Activated T-helper 17 cell treated with anti-CD3 and anti-CD28 coated beads, Interleukin-2, amount 50 U/mL, for 72 hours (primary cell): Measurements from ENCODE around the gene SMAD7. TPM values are rescaled to one million over a fixed set of nuclear protein-coding genes. Genes with fewer than 3 reads are reported as not detected.

Experiments used
- ATAC-seq: fragments of 150-1000 bp; cut with Tn5 transposase; replicated peaks from 2 replicates; pipeline ENCODE4 v1.10.0; 2021; ENCODE audit warnings: mild to moderate bottlenecking, moderate library complexity
- H3K27ac Mint-ChIP-seq: one replicate; pipeline ENCODE4 v1.8.0; 2022; ENCODE audit warnings: mixed read lengths
- H3K27me3 Mint-ChIP-seq: one replicate; pipeline ENCODE4 v1.8.0; 2022; ENCODE audit warnings: mixed read lengths
- H3K36me3 Mint-ChIP-seq: one replicate; pipeline ENCODE4 v1.8.0; 2022; ENCODE audit warnings: low read depth, mild to moderate bottlenecking, mixed read lengths
- H3K4me1 Mint-ChIP-seq: one replicate; pipeline ENCODE4 v1.8.0; 2022; ENCODE audit warnings: mixed read lengths
- H3K4me3 Mint-ChIP-seq: one replicate; pipeline ENCODE4 v1.8.0; 2022; ENCODE audit warnings: mild to moderate bottlenecking, mixed read lengths
- H3K9me3 Mint-ChIP-seq: one replicate; pipeline ENCODE4 v1.8.0; 2022; ENCODE audit warnings: mixed read lengths
- total RNA-seq, 2 donors: library from RNA; stranded (reverse); gene quantifications; one replicate each; pipeline ENCODE4 v1.2.3, GENCODE V29; 2022

The SMAD7 gene
- total RNA-seq, 2 donors from 2014 or later = 23.4 to 40.7 TPM

DNA sequence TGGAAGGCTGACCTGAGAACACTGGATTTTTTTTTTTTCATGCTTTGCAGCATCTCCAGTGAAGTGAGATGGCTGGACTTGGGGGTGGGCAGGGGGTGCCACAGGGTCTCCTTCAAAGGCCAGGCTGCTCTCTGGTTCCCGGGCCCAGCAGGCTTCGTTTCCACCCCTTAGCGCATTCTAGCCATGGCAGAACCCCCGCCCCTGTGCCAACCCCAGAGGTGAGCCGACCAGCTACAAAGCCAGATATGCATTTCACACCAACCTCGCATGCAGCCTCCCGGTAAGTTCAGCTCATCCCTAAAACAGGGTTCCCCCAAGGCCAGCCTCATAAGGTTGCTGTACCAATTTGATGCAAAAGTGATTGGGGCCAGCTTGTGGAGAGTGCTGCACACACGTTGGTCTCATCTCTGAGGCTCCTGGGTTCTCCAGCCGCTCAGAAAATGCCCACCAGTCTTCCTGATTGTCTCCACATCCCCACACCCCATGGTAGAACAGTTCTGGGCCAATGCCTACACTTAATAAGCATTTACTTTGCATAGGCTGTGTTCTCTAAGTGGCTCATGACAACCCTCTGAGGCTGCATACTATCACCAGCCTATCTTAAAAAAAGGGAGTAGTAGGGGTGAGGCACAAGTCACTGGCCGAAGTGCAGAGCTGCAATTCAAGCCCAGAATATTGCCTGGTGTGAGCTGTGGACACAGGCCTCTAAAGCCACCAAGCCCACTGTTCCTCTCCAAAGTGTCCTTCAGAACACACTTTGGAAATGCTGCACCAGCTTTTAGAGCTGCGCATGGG lies 23.3 kb downstream of the SMAD7 start:
- no peak for ATAC-seq
- Mint-ChIP-seq H3K9me3 (no peaks in the 10 kb centered on the region), H3K27me3 (no peaks in the 10 kb centered on the region), H3K36me3 (peaks cover 56% of the 10 kb centered on the region), H3K27ac (peak overlapping the region; percentile 88), H3K4me3 (peak overlapping the region; percentile 90), H3K4me1 (peaks cover 77% of the 10 kb centered on the region)

DNA sequence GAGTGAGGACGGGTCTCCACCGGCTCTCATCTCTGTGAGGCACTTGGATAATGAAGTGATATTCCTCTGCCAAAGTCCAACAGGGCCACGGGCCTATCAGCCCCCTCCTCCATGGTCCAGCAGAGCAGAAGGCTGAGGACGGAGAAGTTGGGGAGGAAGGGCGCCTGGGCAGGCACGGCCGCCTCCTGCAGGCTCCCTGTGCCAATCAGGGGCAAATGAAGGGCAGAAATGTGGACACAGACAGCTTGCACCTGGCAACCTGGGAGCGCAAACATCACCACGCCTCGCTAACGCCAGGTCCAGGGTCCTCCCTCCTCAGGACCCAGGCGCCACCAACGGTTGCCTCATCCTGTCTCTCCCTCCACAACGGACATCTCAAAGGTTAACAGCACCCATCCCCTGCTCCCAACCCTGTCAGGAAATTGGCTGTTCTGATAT lies 24.3 kb downstream of the SMAD7 start:
- Mint-ChIP-seq H3K36me3 (peaks cover 57% of the 10 kb centered on the region), H3K4me1 (peaks cover 67% of the 10 kb centered on the region), H3K27me3 (no peaks in the 10 kb centered on the region), H3K4me3 (peak overlapping the region; percentile 90), H3K9me3 (no peaks in the 10 kb centered on the region), H3K27ac (peak overlapping the region; percentile 88)
- ATAC-seq = no peak

DNA sequence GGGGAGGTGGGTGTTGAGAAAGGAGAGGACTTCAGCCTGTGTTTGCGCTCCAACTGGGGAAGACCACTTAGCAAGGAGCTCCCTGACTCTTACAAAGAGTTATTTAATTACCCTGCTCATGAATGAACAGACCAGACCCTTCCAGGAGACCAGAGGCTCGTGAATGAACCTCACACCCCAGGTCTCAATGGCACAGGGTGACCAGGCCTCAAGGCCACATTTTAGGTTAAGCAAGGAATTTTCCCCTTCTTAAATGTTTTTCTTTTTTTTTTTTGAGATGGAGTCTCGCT lies 25.3 kb downstream of the SMAD7 start:
- Mint-ChIP-seq H3K9me3 (no peaks in the 10 kb centered on the region), H3K27ac (peak overlapping the region; percentile 88), H3K4me1 (peaks cover 65% of the 10 kb centered on the region), H3K4me3 (peak overlapping the region; percentile 90), H3K27me3 (no peaks in the 10 kb centered on the region), H3K36me3 (peaks cover 59% of the 10 kb centered on the region)
- ATAC-seq = no peak

DNA sequence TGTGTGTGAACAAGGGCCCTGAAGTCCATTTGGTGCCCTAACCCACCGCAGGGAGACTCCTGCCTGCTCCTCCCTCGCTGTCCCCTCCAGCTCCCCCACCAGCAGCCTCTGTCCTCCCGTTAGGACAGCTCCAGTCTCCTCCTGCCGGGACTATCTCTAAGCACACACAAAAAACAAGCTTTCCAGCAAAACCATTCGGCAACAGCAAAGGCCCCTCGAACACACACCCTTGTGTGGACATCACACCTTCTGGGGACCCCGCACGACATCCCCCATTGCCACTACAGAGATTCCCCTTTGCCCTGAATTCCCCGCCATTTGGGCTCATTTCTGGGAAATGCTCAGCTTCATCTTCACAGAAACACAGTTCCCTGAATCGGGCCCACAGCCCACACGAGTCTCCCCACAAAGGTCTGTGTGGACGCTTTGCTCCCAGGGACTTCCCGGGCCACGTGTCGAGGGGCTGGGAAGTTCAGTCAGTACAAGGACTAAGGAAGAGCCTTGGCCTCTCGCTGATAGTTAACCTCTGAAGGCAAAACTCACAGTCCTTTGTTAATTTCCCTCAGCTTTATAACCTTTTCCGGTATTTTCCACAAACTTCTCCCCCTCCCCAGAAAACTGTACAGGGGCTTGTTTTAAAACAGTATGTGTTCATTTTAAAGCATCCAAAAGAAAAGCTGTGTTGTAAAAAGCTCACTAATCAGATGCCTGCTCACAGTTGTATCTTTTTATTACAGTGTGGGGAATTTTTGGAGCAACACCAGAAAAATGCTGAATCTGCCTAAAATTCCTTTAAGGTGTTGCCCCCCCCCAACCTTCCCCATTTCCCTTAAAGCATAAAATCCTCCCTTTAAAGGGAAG lies 25.9 kb downstream of the SMAD7 start:
- H3K36me3 Mint-ChIP-seq = peaks cover 60% of the 10 kb centered on the region
- H3K27me3 Mint-ChIP-seq = no peaks in the 10 kb centered on the region
- peak overlapping the region; percentile 90 for H3K4me3 Mint-ChIP-seq
- H3K9me3 Mint-ChIP-seq = no peaks in the 10 kb centered on the region
- H3K27ac Mint-ChIP-seq = peak overlapping the region; percentile 88
- ATAC-seq = peak; percentile 41
- peaks cover 63% of the 10 kb centered on the region for H3K4me1 Mint-ChIP-seq

DNA sequence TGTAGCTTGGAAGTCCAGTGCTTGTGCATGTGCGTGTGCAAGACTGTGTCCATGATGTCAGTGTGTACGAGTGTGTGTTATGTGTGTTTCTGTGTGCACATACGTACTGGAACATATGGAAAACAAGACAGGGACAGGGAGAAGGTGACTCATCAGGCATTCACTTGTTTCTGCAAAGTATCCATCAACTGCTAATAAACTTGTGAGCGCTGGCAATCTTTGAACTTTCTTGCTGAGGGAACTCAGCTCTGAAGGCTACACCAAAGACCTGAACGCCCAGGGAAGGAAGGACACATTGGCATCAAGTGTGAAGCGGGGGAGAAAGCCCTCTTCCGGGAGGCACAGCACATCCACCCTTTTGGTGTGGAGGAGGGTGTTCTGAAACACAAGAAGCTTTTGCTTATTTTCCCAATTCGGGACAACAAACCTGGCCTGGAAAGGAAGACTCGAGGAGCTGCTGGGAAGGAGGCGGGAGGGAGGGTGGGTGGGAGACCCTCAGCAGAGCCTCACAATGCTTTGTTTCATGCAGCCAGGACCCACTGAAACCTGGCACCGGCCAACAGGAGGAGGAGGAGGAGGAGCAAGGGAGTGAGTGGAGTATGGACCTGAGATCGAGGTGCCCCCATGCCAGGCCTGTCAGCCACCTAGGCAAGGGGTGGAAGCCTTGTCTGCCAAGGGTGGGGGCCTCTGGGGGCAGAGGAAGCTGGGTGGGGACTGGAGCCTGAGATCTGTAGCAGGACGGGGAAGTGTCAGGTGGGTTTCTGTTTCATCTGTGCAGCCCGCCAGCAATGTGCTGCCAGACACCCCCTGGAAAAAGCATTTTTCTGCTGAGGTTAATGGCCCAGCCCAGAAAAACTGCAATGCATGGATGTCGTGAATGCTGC lies 26.8 kb downstream of the SMAD7 start:
- no peak for ATAC-seq

DNA sequence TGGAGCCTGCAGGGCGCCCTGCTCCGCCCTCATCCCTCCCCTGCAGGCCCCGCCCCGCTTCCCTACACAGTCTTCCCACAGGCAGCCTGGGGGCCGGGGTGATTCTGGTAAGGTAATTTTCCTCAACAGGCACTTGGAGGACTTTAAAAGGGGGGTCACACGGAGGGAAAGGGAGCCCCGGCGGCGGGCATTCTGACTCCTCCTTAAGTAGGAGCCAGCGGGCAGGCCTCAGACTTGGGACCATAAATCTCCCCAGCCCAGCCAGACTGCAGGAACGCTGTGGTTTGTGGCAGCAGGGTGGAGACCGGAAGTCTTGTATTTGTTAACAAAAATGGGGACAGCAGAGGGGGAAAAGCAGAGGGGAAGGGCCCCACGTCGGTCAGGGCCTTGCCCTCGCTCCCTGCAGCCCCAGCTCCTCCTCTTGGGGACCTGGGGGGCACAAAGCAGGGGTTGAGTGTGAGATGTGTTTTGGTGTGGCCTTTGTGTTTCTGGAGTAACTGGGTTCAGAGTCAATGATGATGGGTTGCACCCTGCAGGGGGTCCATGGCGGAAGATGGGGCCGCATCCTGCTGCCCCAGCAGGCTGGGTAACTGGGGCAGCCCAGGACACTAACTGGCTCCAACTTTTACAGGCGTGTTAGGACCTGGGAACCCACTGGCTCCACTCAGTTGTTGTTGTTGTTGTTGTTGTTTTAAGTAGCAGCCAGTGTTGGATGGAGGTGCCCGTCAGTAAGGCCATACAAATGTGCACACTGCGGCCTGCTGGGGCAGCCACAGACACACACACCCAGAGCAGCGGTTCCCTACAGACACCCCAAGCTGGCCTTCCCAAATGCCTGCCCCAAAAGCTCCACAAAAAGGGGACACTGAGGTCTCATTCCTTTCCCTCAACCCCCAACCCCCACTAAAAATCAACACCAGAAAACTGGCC lies 27.7 kb downstream of the SMAD7 start:
- ATAC-seq = peak; percentile 58
- no peaks in the 10 kb centered on the region for H3K9me3 Mint-ChIP-seq

More for the DNA sequence above, 26.8 kb downstream of the SMAD7 start:
- Mint-ChIP-seq H3K4me3 (peak overlapping the region; percentile 90), H3K27ac (peak overlapping the region; percentile 88), H3K9me3 (no peaks in the 10 kb centered on the region), H3K27me3 (no peaks in the 10 kb centered on the region), H3K4me1 (peaks cover 59% of the 10 kb centered on the region), H3K36me3 (peaks cover 65% of the 10 kb centered on the region)

DNA sequence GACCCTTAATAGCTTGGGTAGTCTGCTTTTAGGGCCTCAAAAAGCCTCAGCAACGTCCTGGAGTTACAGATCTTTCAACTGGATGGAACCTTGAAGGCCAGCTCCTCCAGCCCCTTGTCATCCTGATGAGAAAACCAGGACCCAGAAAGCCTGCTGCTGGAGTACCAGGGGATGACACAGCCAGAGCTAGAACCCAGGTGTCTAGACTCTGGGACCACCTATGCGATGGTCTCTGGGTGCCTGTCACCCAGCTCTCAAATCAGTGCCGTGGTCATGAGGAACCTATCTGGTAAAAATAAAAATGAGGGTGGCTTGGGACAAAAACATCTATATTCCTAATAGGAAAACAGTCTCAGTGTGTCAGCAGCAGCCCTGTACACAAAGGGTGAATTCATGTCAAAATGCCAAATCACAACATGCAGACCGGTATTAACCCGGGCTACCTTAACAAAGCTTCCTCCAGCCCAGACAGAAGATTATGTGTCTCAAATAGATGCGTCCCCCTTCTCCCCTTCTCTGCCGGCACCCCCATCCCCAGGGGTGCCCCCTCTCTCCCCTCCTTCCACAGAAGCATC lies 28.5 kb downstream of the SMAD7 start:
- Mint-ChIP-seq H3K4me3 (peak overlapping the region; percentile 90), H3K27ac (peak overlapping the region; percentile 88), H3K4me1 (peaks cover 46% of the 10 kb centered on the region), H3K27me3 (no peaks in the 10 kb centered on the region), H3K9me3 (no peaks in the 10 kb centered on the region), H3K36me3 (peaks cover 57% of the 10 kb centered on the region)
- no peak for ATAC-seq

More for the DNA sequence above, 27.7 kb downstream of the SMAD7 start:
- peak overlapping the region; percentile 88 for H3K27ac Mint-ChIP-seq
- H3K27me3 Mint-ChIP-seq = no peaks in the 10 kb centered on the region
- H3K4me3 Mint-ChIP-seq = peak overlapping the region; percentile 90
- peaks cover 50% of the 10 kb centered on the region for H3K4me1 Mint-ChIP-seq
- peaks cover 57% of the 10 kb centered on the region for H3K36me3 Mint-ChIP-seq

DNA sequence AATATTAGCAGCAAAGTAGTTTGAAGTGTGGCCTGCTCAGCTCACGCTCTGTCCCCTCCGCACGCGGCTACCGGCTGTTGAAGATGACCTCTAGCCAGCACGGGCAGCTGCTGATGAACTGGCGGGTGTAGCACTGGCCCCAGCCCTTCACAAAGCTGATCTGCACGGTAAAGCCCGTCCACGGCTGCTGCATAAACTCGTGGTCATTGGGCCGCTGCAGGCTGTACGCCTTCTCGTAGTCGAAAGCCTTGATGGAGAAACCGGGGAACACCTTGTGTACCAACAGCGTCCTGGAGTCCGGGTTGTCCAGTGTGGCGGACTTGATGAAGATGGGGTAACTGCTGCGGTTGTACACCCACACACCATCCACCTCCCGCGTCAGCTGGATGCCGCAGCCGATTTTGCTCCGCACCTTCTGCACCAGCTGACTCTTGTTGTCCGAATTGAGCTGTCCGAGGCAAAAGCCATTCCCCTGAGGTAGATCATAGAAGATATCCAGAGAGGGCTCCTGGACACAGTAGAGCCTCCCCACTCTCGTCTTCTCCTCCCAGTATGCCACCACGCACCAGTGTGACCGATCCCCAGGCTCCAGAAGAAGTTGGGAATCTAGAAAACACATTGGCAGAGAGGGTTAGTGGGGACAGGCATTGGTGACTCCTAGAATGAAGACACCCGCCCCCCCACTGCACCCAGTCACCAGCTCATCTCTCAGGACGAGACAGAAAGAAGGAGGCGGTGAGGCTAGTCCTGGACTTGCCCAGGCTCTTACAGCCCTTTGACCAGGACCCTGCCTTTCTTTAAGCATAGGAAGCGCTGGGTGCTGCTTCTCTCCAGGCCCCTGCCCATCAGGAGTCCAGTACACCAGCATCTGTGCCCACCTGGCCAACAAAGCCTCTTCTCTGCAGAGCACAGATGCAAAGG lies 29.2 kb downstream of the SMAD7 start:
- Mint-ChIP-seq H3K9me3 (no peaks in the 10 kb centered on the region), H3K27ac (peak overlapping the region; percentile 74), H3K36me3 (peaks cover 57% of the 10 kb centered on the region), H3K27me3 (no peaks in the 10 kb centered on the region), H3K4me3 (peak overlapping the region; percentile 90), H3K4me1 (peaks cover 46% of the 10 kb centered on the region)
- ATAC-seq = no peak

DNA sequence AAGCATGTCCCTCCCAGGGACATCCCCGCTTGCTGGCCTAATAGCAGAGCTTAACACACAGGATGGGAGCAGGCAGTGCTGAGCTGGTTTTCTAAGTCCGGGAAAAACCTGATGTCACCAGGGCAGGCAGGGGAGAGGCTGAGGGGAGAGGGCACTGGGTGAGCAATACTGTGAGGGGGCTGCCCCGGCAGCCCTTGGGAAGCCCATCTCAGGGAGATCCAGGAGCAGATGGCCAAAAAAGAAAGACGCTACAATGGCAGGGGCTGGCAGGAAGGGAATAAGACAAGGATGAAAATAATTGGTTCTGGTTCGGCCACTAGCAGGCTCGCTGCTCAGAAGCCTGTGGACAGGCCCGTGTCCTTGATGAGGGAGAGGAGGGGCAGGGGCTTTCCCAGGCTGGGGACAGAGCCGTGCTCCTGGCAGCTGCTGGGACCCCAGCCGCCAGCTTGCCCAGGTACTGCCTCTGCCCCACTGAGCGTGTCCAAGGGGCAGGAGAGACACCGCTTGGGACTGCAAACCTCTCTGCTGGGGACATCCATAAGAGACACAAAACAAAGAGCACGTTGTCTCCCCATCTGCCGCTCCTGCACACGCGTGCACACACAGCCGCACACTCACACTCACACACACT lies 30.2 kb downstream of the SMAD7 start:
- no peak for ATAC-seq
- Mint-ChIP-seq H3K36me3 (peaks cover 57% of the 10 kb centered on the region), H3K4me1 (peaks cover 46% of the 10 kb centered on the region), H3K9me3 (no peaks in the 10 kb centered on the region), H3K4me3 (peak overlapping the region; percentile 24), H3K27ac (peak overlapping the region; percentile 74), H3K27me3 (no peaks in the 10 kb centered on the region)

DNA sequence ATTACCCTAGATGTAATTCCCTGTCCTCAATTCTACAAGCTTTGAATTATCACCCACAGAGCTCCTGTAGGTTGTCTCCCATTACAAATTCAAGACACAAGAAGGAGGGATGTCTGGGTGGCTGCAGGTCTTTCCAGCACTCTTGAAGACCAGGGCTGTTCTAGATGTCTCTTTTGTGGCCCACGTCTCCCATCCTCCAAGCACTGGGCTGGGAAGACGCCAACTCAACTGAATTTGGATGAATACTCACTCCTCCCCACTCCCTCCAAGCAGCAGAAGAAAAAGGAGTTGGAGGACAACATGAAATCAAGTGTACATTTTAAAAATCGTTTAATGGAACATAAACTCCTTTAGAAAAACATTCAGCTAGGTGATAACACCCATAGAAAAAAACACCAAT lies 31.2 kb downstream of the SMAD7 start:
- Mint-ChIP-seq H3K27ac (peak overlapping the region; percentile 36), H3K4me3 (no peak overlapping the region), H3K27me3 (no peaks in the 10 kb centered on the region), H3K36me3 (peaks cover 50% of the 10 kb centered on the region), H3K4me1 (peaks cover 38% of the 10 kb centered on the region), H3K9me3 (no peaks in the 10 kb centered on the region)
- no peak for ATAC-seq

DNA sequence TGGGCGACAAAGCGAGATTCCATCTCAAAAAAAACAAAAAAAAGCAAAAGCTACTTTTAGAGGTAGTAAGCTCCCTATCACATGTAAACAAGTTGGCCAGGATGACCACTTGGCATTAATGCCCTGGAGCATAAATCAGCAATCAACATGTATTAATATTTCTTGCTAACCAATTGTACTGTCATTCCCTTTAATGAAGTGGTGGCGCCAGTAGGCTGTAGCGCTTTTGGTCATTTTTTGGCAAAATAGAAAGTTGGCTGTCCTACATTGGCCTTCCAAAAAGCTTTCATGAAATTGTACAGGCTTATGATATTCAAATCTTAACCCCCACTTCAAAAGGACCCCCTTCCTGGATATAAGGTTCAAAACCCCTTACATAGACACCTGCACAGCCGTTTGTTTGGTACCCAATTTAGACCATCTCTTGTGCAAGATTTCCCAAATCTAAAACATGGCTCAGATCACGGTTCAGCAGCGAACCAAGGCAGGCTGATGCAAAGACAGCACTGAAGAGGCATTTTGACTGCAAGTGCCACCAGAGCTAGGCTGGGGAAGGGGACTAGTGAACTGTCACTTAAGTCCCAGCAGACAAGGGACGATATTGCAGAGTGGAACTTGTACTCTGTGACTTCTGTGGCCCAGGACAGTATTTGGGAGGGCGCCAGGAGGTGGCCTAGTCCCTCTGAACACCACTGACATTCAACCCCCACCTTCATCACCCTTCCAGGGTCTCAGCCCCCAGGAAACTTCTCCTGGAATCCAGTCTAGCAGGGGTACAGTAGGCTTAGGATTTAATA lies 31.9 kb downstream of the SMAD7 start:
- Mint-ChIP-seq H3K4me3 (no peak overlapping the region), H3K36me3 (peaks cover 45% of the 10 kb centered on the region), H3K27me3 (no peaks in the 10 kb centered on the region), H3K9me3 (no peaks in the 10 kb centered on the region), H3K4me1 (peaks cover 32% of the 10 kb centered on the region), H3K27ac (no peak overlapping the region)
- no peak for ATAC-seq
